GM06990 (cell line): ENCODE results near the gene DNAJC30.
A peak's percentile ranks its signal among the peaks of the same experiment; 100 is the strongest.

Experiments
- DNase-seq: peaks from one replicate; pipeline ENCODE4 v3.0.0-alpha.2; 2011; ENCODE audit not compliant: insufficient read length; ENCODE audit errors: extremely low read depth
- H3K27me3 ChIP-seq: replicated peaks from 2 replicates; pipeline ENCODE4 v1.6.0; 2011; ENCODE audit warnings: low read length; ENCODE audit not compliant: control insufficient read depth, insufficient read depth
- H3K36me3 ChIP-seq: 2 replicates; pipeline ENCODE4 v1.5.1; 2011; ENCODE audit warnings: low read length; ENCODE audit not compliant: control insufficient read depth, insufficient read depth
- H3K4me3 ChIP-seq: replicated peaks from 2 replicates; pipeline ENCODE4 v1.5.1; 2011; ENCODE audit warnings: low read depth, mild to moderate bottlenecking, control low read depth, low read length
- TF ChIP-seq, protein P1 (sequence below): IDR thresholded peaks from 2 replicates; pipeline ENCODE4 v1.5.1; 2011; ENCODE audit warnings: low read length, control low read depth, mild to moderate bottlenecking, inconsistent platforms; ENCODE audit not compliant: insufficient read depth, poor library complexity, severe bottlenecking

Gene DNAJC30

DNA sequence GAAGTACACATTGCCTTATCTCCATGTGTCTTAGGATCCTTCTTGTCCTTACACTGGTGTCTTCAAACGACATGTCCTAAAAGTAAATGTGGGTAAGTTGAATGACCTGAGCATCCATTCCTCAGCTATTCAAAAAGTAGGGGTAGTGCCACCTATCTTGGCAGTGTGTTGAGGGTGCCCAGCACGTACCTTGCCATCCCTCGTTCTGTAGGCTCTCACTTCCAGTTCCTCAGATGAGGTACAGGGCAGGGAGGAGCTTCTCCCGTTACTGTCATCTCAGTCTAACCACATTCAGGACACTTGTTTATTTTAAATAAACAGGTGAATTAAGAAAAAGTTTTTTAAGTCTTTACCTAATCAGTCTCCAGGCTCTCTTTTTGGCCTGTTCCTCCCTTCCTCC, 13.1 kb upstream of the DNAJC30 start:
- Histone ChIP-seq H3K4me3 (no peak overlapping the region), H3K27me3 (no peaks in the 10 kb centered on the region), H3K36me3 (peaks cover 41% of the 10 kb centered on the region)
- DNase-seq = no peak
- TF ChIP-seq, protein P1, sequence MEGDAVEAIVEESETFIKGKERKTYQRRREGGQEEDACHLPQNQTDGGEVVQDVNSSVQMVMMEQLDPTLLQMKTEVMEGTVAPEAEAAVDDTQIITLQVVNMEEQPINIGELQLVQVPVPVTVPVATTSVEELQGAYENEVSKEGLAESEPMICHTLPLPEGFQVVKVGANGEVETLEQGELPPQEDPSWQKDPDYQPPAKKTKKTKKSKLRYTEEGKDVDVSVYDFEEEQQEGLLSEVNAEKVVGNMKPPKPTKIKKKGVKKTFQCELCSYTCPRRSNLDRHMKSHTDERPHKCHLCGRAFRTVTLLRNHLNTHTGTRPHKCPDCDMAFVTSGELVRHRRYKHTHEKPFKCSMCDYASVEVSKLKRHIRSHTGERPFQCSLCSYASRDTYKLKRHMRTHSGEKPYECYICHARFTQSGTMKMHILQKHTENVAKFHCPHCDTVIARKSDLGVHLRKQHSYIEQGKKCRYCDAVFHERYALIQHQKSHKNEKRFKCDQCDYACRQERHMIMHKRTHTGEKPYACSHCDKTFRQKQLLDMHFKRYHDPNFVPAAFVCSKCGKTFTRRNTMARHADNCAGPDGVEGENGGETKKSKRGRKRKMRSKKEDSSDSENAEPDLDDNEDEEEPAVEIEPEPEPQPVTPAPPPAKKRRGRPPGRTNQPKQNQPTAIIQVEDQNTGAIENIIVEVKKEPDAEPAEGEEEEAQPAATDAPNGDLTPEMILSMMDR = no peak

DNA sequence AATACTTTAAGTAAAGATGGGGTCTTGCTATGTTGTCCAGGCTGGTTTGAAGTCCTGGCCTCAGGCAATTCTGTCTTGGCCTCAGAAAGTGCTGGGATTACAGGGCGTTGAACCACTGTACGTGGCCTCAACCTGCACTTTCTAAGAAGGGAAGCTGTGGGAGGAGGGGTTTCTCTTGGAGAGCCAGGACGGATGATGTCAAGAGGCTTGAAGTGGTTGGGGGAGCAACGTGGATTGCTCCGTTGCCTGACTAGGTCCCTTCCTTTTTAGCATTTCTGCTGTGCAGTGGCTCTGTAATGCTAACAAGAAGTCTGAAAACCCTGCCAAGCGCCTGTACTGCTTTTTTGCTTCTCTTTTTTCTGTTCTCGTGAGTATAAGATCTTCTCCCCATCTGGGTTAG, 7.4 kb upstream of the DNAJC30 start:
- no peak overlapping the region for H3K4me3 ChIP-seq
- no peak for DNase-seq
- TF ChIP-seq, protein P1 = no peak
- H3K36me3 ChIP-seq = peaks cover 27% of the 10 kb centered on the region
- no peaks in the 10 kb centered on the region for H3K27me3 ChIP-seq

DNA sequence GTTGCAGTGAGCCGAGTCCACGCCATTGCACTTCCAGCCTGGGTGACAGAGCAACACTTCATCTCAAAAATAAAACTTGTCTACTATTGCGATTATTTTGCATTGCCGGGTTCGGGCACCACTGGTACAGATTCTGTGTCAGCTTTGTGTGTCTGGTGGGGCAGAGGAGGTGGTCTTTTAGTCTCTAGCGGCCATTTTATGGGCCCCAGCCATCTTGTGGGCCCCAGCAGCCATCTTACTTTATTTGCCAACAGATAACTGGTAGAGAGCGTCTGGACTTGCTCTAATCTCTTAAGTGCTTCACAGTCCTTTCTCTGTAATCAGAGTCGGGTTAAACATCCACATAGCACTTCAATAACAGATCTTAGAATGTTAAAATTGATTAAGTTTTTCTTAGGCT, 5.0 kb upstream of the DNAJC30 start:
- peaks cover 14% of the 10 kb centered on the region for H3K36me3 ChIP-seq
- TF ChIP-seq, protein P1 = no peak

DNA sequence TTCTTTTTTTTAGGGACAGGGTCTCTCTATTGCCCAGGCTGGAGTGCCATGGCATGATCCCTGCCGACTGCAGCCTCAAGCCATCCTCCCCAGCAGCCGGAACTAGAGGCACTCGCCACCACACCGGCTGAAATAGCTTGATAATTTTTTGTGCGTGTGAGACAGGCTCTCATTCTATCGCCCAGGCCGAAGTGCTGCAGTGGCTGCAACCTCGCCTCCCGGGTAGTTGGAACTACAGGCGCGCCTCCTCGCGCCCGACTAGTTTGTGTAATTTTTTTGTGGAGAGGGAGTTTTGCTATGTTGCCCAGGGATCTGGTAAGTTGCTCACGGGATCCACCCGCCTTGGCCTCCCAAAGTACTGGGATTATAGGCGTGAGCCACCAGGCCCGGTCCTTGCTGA, 2.1 kb upstream of the DNAJC30 start:
- peaks cover 5% of the 10 kb centered on the region for H3K36me3 ChIP-seq
- H3K4me3 ChIP-seq = no peak overlapping the region
- DNase-seq = no peak
- H3K27me3 ChIP-seq = no peaks in the 10 kb centered on the region
- TF ChIP-seq, protein P1 = no peak

More for the DNA sequence above, 5.0 kb upstream of the DNAJC30 start:
- H3K27me3 ChIP-seq = no peaks in the 10 kb centered on the region
- no peak for DNase-seq
- no peak overlapping the region for H3K4me3 ChIP-seq

DNA sequence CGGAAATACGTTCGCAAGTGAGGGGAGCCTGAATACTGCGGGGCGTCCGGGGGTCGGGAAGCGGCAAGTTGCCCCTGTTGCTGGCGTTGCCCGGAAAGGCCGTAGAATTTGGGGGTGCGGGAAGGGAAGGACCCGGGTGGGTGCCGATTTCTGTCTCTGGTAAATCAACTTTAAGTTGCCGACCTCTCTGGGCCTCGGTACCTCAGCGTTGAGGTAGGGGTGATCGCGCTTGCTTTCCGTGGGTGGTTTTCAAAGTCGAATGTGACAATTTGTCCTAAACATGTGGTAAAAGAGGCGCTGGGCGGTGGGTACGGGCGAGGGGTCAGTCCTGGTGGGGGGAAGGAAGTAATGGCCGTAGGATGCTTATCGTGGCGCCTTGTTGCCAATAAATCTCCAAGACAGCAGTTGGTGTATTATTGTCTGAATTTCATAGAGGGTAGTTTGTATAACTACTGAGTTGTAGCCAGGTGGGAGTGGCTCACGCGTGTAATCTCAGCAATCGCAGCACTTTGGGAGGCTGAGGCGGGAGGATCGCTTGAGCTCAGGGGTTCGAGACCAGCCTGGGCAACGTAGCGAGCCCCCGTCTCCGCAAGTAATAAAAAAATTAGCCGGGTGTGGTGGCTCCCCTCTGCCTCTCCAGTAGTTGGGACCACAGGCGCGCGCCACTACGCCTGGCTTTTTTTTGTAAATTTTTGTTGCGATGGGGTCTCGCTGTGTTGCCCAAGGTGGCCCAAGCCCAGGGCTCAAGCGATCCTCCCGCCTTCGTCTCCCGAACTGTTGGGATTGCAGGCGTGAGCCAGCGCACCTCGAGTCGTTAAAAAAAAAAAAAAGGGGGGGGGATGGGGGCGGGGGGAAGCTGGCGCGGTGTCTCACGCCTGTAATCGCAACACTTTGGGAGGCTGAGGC, 788 bp upstream of the DNAJC30 start:
- H3K36me3 ChIP-seq = peaks cover 8% of the 10 kb centered on the region
- H3K27me3 ChIP-seq = no peaks in the 10 kb centered on the region
- DNase-seq = no peak
- TF ChIP-seq, protein P1 = no peak
- peak overlapping the region; percentile 83 for H3K4me3 ChIP-seq
